DMS 273 (cell line): ENCODE data around the gene SEMA3E.
"Not testable (repeated sequence)": the region's sequence is repeated elsewhere in the genome, so short reads cannot be mapped to it uniquely, and the experiment has no call there.

Experiments used
- DNase-seq: peaks from one replicate; lab custom pipeline; 2025; ENCODE audit not compliant: unreplicated experiment; lab: John Stamatoyannopoulos, UW

The SEMA3E gene

DNA sequence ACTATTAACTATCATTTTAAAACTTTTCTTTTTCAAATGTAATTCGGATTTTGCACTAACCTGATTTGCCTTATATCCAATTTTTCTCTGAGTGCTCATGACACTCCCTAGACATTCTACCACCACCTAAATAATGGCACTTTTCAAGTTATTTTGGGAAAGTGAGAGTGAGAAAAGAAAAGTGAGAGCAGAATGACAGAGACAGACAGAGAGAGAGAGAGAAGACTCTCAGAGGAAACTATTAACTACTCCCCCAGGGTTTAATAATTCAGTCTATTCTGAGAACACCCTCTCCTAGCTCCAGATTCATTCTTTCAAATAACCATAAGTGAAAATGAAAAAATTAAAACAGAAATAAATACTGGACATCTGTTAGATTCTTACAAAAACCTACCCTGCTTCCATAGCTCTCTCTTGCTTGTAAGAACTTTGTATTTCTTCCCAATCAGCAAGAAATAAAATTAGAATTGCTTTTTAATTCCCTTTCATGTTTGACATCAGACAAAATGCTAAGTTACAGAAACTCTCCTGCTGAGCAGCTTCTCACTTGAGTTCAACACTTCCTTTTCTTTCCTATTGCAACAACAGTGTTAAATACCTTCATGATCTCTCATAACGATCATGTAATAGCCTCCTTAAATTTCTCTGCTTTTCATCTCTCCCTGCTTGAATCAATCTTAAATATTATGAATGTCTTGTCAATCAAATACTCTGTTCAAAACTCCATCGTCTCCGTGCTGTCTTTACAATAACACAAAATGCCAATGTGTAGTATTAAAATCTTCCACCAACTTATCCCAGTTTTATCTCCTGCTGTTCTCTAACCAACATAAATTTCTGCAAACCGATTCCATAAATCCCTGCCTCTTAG lies 191.7 kb downstream of the SEMA3E start:
- DNase-seq = no peak

GRCh38 chr7:83456413-83456812 lies 192.5 kb downstream of the SEMA3E start:
- no peak for DNase-seq

- no peak for DNase-seq
These were observed 193.3 kb downstream of the SEMA3E start for GRCh38 chr7:83455612-83456011.

- DNase-seq = peak; percentile 84
These were observed 196.7 kb downstream of the SEMA3E start for GRCh38 chr7:83452256-83452655.

DNA sequence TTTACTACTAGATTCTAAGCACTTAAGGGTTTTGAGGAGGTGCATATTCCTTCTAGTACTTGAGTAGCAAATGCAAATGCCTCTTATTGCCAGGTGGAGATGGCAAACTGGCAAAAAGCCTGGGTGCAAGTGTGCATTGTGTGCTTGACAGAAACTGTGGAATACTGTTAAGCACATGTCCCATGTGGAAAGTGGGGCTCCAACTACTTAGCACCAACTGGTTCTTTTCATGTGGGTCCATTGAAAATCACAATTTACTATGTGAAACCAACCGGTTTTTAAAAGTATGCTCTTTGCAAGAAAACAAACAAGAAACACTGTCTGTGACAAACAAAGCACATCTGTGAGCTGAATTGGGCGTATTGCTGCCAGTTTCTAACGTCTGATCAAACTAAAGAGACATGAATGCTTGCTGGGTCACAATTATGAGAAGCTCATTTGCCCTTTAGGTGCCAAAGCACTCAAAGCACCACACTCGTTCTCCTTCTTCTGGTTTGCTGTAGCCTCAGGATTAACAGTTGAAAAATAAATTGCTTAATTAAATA lies 197.4 kb downstream of the SEMA3E start:
- peak; percentile 76 for DNase-seq

GRCh38 chr7:83449781-83450180 lies 199.2 kb downstream of the SEMA3E start:
- no peak for DNase-seq

GRCh38 chr7:83447681-83448080 lies 201.3 kb downstream of the SEMA3E start:
- no peak for DNase-seq

DNA sequence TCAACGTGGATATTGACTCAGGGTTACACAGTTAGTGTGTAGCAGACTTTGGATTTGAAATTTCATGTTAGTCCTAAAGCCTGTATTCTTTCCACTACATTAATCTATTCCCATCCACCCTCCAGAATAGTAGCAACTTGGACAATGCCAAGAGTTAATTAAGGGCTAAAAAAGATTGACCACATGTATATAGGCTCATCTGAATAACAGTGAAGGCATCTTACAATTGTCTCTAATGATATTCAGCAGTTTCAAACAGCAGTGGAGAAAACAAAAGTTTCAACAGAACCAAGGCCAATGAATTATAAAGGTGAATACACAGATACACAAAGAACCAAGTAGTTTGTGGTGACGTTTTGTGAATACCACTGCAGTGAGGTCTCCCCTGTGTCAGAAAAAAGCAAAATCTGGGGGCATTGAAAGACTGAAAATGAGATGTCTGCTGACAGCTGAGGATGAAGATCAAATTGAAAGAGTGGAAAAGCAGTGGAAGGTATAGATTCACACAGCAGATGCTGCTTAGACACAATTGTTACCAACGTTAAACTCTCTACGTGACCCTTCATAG lies 202.8 kb downstream of the SEMA3E start:
- no peak for DNase-seq

GRCh38 chr7:83442911-83443310 lies 206.0 kb downstream of the SEMA3E start:
- no peak for DNase-seq

- DNase-seq = peak; percentile 15
These were observed 209.9 kb downstream of the SEMA3E start for GRCh38 chr7:83439026-83439425.

GRCh38 chr7:83430289-83430688 lies 218.7 kb downstream of the SEMA3E start:
- not testable (repeated sequence) for DNase-seq

- DNase-seq = no peak
These were observed 219.4 kb downstream of the SEMA3E start for GRCh38 chr7:83429493-83429892.

DNA sequence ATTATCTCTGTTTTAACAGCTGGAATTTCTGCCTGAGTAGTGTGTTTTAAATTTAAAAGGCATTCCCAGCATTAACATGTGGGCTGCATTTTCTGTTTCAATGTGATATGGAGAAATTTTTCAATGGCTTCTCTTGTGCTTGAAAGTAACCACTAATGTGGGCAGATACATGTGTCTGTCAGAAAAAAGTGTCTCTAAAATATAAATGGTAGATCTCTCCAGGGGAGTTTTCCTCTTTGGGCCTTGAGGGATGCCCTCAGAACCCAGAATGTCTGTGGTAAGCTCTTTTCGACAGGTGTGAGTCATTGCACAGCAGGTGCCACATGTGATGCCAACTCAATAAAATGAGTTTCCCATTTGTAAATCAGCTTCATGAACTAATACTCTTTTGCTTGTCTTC lies 221.1 kb downstream of the SEMA3E start:
- peak; percentile 18 for DNase-seq

DNA sequence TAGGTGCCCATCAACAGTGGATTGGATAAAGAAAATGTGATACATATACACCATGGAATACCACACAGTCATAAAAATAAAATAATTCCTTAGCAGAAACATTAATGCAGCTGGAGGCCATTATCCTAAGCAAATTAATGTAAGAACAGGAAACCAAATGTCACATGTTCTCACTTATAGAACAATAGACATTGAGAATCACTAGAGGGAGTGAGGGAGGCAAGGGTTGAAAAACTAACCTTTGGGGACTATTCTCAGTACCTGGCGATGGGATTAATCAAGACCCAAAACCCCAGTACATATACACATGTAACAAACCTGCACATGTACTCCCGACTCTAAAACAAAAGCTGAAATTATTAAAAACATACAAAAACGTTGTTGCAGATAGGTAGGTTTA lies 222.6 kb downstream of the SEMA3E start:
- no peak for DNase-seq

DNA sequence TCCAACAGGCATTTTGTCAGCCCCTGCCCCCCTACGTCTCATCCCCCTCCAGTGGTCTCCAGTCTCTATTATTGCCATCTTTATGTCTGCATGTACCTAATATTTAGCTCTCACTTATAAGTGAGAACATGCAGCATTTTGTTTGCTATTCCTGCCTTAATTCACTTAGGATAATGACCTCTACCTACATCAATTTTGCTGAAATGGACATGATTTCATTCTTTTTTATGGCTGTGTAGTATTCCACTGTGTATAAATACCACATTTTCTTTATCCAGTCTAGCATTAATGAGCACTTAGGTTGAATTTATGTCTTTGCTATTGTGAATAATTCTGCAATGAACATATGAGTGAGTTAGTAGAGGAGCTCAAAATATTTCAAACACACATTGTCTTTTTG lies 229.9 kb downstream of the SEMA3E start:
- no peak for DNase-seq

DNA sequence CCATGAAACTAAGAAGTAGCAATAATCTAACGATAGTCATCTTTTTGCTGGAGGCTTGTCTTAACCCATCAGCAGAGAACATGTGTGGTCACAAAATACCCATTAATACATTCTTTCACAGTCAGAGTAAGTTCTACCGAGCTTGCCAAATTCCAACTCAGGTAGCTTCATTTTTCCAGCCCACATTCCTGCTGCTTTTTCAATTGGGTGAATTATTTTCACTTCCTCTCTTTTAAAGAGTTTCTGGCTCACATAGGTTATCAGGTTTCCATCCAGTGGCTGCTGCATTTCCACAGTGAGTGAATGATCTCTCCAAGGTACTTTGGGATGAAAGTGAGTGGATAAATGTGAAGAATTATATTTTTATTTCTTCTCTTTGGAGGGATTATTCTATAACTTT lies 233.1 kb downstream of the SEMA3E start:
- DNase-seq = no peak

GRCh38 chr7:83414947-83415346 lies 234.0 kb downstream of the SEMA3E start:
- DNase-seq = no peak

GRCh38 chr7:83413831-83414230 lies 235.1 kb downstream of the SEMA3E start:
- DNase-seq = peak; percentile 67

- no peak for DNase-seq
These were observed 235.5 kb downstream of the SEMA3E start for GRCh38 chr7:83413424-83413823.

DNA sequence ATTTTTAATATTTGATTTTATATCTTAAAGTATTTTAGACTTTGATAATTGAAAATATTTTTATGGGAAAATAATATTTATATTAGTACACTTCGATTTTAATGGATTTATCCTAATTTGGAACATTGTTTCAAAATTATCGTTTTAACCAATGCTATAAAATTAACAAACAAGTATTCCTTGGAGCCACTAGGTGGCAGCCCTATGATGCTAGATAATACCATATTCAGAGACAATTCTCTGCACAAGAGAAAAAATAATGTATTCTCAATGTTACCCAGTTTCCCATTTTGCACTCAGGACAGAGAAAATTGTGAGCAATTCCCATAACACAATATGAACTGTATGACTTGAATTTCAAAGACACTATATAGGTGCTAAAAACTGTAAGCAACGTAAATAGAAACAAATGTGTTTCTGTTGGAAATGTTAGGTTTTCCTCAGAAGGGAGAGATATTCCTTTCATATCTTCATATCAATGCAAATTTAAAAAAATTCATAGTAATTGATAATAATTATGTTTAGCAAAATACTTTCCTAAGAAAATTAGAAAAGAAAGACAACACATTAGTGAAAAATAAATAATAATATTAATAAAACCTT lies 237.8 kb downstream of the SEMA3E start:
- DNase-seq = peak; percentile 83

DNA sequence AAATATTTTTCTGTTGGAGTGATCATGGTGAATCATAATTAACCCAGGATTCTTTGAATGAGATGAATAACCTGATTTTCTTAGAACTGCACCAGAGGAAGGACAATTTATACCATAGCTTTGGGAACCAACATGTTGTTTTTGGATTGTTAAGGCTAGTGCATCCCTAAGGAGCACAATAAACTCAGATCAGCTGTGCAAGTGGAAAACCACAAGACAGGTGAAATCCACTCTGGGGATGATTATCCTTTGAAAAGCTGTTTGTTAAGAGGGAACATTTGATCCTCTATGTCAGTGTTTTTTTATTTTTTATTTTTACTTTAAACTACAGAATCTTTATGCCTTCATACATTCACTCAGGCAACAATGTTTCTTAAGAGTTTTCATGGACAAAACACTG lies 254.2 kb downstream of the SEMA3E start:
- no peak for DNase-seq

DNA sequence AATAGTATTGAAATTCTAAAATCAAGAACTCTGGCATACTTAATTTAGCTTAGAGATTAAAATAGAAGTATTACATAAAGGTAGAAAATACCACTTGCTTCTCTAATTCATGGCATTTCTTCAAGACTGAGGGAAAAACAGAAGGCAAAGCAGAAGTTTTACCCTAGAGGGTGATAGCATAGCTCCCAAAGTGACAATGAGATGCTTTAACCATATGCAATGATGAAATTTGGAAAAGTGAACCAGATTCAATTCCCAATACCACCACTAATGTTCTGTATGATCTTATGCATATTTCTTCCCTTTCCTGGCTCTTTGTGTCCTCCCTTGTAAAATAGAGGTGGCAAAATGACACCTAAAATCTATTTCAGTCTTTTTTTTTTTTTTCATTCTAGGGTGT lies 260.5 kb downstream of the SEMA3E start:
- DNase-seq = no peak
